ENCODE data around the gene LAMA5.

Gene LAMA5

GRCh38 chr20:62356589-62357186 lies 10.4 kb downstream of the LAMA5 start:
- DNase-seq = no peak

GRCh38 chr20:62355878-62356588 lies 11.1 kb downstream of the LAMA5 start:
- no peak for DNase-seq

- DNase-seq = no peak
Observed at GRCh38 chr20:62355516-62355877, 11.6 kb downstream of the LAMA5 start.

- no peak for DNase-seq
Observed at GRCh38 chr20:62354811-62355341, 12.2 kb downstream of the LAMA5 start.

GRCh38 chr20:62354031-62354808 lies 12.9 kb downstream of the LAMA5 start:
- DNase-seq = no peak

- DNase-seq = no peak
Observed at GRCh38 chr20:62353289-62354030, 13.7 kb downstream of the LAMA5 start.

- no peak for DNase-seq
Observed at GRCh38 chr20:62352402-62353288, 14.5 kb downstream of the LAMA5 start.

GRCh38 chr20:62351469-62352401 lies 15.4 kb downstream of the LAMA5 start:
- DNase-seq = no peak

- no peak for DNase-seq
Observed at GRCh38 chr20:62350629-62351422, 16.3 kb downstream of the LAMA5 start.

GRCh38 chr20:62350098-62350628 lies 16.9 kb downstream of the LAMA5 start:
- no peak for DNase-seq

GRCh38 chr20:62349556-62350097 lies 17.5 kb downstream of the LAMA5 start:
- DNase-seq = no peak

- no peak for DNase-seq
Observed at GRCh38 chr20:62348604-62349003, 18.5 kb downstream of the LAMA5 start.

- DNase-seq = no peak
Observed at GRCh38 chr20:62347445-62347844, 19.7 kb downstream of the LAMA5 start.

- DNase-seq = no peak
Observed at GRCh38 chr20:62347151-62347404, 20.0 kb downstream of the LAMA5 start.

GRCh38 chr20:62346398-62347150 lies 20.5 kb downstream of the LAMA5 start:
- DNase-seq = no peak

- no peak for DNase-seq
Observed at GRCh38 chr20:62345681-62346370, 21.3 kb downstream of the LAMA5 start.

GRCh38 chr20:62344782-62345181 lies 22.3 kb downstream of the LAMA5 start:
- DNase-seq = no peak

GRCh38 chr20:62344092-62344491 lies 23.0 kb downstream of the LAMA5 start:
- DNase-seq = no peak
